H1 (cell line): Measurements from ENCODE around the gene GRIA1. TPM values are rescaled to one million over a fixed set of nuclear protein-coding genes. Genes with fewer than 3 reads are reported as not detected.

Source experiments
- KDM4A ChIP-seq: IDR thresholded peaks from one replicate; pipeline ENCODE4 v1.7.1; 2012; ENCODE audit warnings: low read depth, mild to moderate bottlenecking, moderate library complexity, low read length, inconsistent platforms; ENCODE audit not compliant: severe bottlenecking
- TCF12 ChIP-seq: IDR thresholded peaks from 2 replicates; pipeline ENCODE4 v1.6.1; 2011; ENCODE audit warnings: low read depth, mild to moderate bottlenecking, low read length
- polyA plus RNA-seq, 7 experiments: library from polyadenylated mRNA; depleted of rRNA in 3 of 7; stranded (reverse) in 5 of 7; unstranded in 2 of 7; fragments of >200 nt in 5 of 7; fragments of 200-250 nt in 2 of 7; gene quantifications; 1 replicate in 5 of 7; 2 replicates in 1 of 7; 4 replicates in 1 of 7; pipeline versions ENCODE4 v1.2.1 to v1.2.3, GENCODE V29; 2011 to 2013; ENCODE audit warnings: missing spikeins in 2 of 7, mixed read lengths in 2 of 7
- total RNA-seq: library from RNA; stranded (reverse); fragmentation: NEBNext Ultra II Directional; extraction: Animal tissue kit (Norgen Biotek cat#: 25700); gene quantifications from 2 replicates; pipeline ENCODE4 v1.2.1, GENCODE V29; 2021

The GRIA1 gene
- total and polyA plus RNA-seq, 2 of the 8 experiments (the other 6 are each of a cell fraction or from before 2014, with no cell fraction given), result 0.97 to 2.5 TPM

- no peak for TF ChIP-seq KDM4A
- TF ChIP-seq TCF12, result no peak
Observed at GRCh38 chr5:153572411-153573145, 82.1 kb downstream of the GRIA1 start (continued).
